SU-DHL-6 (cell line): Measurements from ENCODE around the gene SLAIN1.

Source experiments
- H2AFZ ChIP-seq: fragments of 200-600 bp; sonication (generic); 2 replicates; pipeline ENCODE4 v1.6.1; 2014; ENCODE audit warnings: low read depth, mild to moderate bottlenecking, moderate library complexity, mixed read lengths, antibody characterized with exemption, low read length; ENCODE audit not compliant: severe bottlenecking
- H3F3A ChIP-seq: fragments of 200-600 bp; shearing (Covaris generic); 2 replicates; pipeline ENCODE4 v1.6.0; 2016; ENCODE audit warnings: antibody characterized with exemption, mild to moderate bottlenecking; ENCODE audit not compliant: insufficient read depth
- H3K27ac ChIP-seq: fragments of 200-600 bp; sonication (generic); 2 replicates; pipeline ENCODE4 v1.5.1; 2016; ENCODE audit warnings: low read depth, mild to moderate bottlenecking, low read length, moderate library complexity, mixed read lengths
- H3K27me3 ChIP-seq: fragments of 200-600 bp; sonication (generic), shearing (Covaris generic); 2 replicates; pipeline ENCODE4 v1.6.0; 2014; ENCODE audit warnings: mild to moderate bottlenecking, low read length
- H3K36me3 ChIP-seq: fragments of 200-600 bp; sonication (generic); 2 replicates; pipeline ENCODE4 v1.6.1; 2014; ENCODE audit warnings: mild to moderate bottlenecking, low read length, mixed read lengths
- H3K4me2 ChIP-seq: fragments of 300-600, 200-600 bp; shearing (Covaris generic), sonication (generic); 2 replicates; pipeline ENCODE4 v1.6.0; 2014; ENCODE audit warnings: low read length, low read depth, mild to moderate bottlenecking; ENCODE audit not compliant: poor library complexity, severe bottlenecking
- H3K4me3 ChIP-seq: fragments of 200-600 bp; sonication (generic); 2 replicates; pipeline ENCODE4 v1.5.1; 2014; ENCODE audit warnings: antibody characterized with exemption, low read length, mild to moderate bottlenecking, mixed read lengths; ENCODE audit not compliant: insufficient read depth, poor library complexity, severe bottlenecking
- H3K79me2 ChIP-seq: fragments of 200-600 bp; sonication (generic); 2 replicates; pipeline ENCODE4 v1.6.1; 2014; ENCODE audit warnings: mild to moderate bottlenecking, low read length, moderate library complexity; ENCODE audit not compliant: insufficient read depth
- H3K9ac ChIP-seq: fragments of 200-600 bp; sonication (generic); 2 replicates; pipeline ENCODE4 v1.7.0; 2014; ENCODE audit warnings: mild to moderate bottlenecking, low read length
- H3K9me2 ChIP-seq: fragments of 200-600 bp; sonication (generic); replicated peaks from 2 replicates; pipeline ENCODE4 v1.6.1; 2014; ENCODE audit warnings: low read length; ENCODE audit not compliant: insufficient read depth
- H3K9me3 ChIP-seq: fragments of 200-600 bp; sonication (generic); 2 replicates; pipeline ENCODE4 v1.6.1; 2014; ENCODE audit warnings: low read length, mixed read lengths; ENCODE audit not compliant: insufficient read depth
- H4K20me1 ChIP-seq: fragments of 200-600 bp; sonication (generic); 2 replicates; pipeline ENCODE4 v1.6.1; 2014; ENCODE audit warnings: low read depth, mild to moderate bottlenecking, antibody characterized with exemption, low read length, moderate library complexity, mixed read lengths
- CTCF ChIP-seq: fragments of 200-600 bp; sonication (generic); IDR thresholded peaks from one replicate; pipeline ENCODE4 v1.5.1; 2017; ENCODE audit warnings: antibody characterized with exemption, mild to moderate bottlenecking, low read length, moderate library complexity; ENCODE audit not compliant: insufficient read depth, poor library complexity, severe bottlenecking
- EZH2phosphoT487 ChIP-seq: fragments of 200-600 bp; sonication (generic), shearing (Covaris generic); conservative IDR thresholded peaks from 2 replicates; pipeline ENCODE4 v1.6.1; 2018; ENCODE audit warnings: mild to moderate bottlenecking, antibody characterized with exemption, low read length, moderate library complexity, mixed read lengths

Gene SLAIN1

GRCh38 chr13:77730572-77730971 is 33.1 kb downstream of the SLAIN1 start:
- no peak overlapping the region for H3K4me3 ChIP-seq
- H3F3A ChIP-seq: no peaks in the 10 kb centered on the region
- H3K27me3 ChIP-seq: no peaks in the 10 kb centered on the region
- no peaks in the 10 kb centered on the region for H3K9me3 ChIP-seq
- H2AFZ ChIP-seq: no peak overlapping the region
- no peak overlapping the region for H3K4me2 ChIP-seq
- no peaks in the 10 kb centered on the region for H3K9me2 ChIP-seq
- no peak overlapping the region for H3K27ac ChIP-seq
- H3K79me2 ChIP-seq: no peaks in the 10 kb centered on the region
- TF ChIP-seq CTCF (no peak), EZH2phosphoT487 (no peak)
- H3K9ac ChIP-seq: no peak overlapping the region
- no peaks in the 10 kb centered on the region for H3K36me3 ChIP-seq
- no peaks in the 10 kb centered on the region for H4K20me1 ChIP-seq

- no peak for TF ChIP-seq EZH2phosphoT487
- no peak for TF ChIP-seq CTCF
- Histone ChIP-seq H3K4me2 (no peak overlapping the region), H3K9me2 (no peaks in the 10 kb centered on the region), H3F3A (no peaks in the 10 kb centered on the region), H3K4me3 (no peak overlapping the region), H3K27ac (no peak overlapping the region), H4K20me1 (no peaks in the 10 kb centered on the region), H3K9ac (no peak overlapping the region), H3K36me3 (no peaks in the 10 kb centered on the region), H3K79me2 (no peaks in the 10 kb centered on the region), H3K27me3 (no peaks in the 10 kb centered on the region), H3K9me3 (no peaks in the 10 kb centered on the region), H2AFZ (no peak overlapping the region)
Measured at GRCh38 chr13:77732287-77732686, 34.8 kb downstream of the SLAIN1 start.

- Histone ChIP-seq H4K20me1 (no peaks in the 10 kb centered on the region), H3K79me2 (no peaks in the 10 kb centered on the region), H3K27me3 (no peaks in the 10 kb centered on the region), H3K9me2 (no peaks in the 10 kb centered on the region), H2AFZ (no peak overlapping the region), H3F3A (no peaks in the 10 kb centered on the region), H3K9ac (no peak overlapping the region), H3K9me3 (no peaks in the 10 kb centered on the region), H3K27ac (no peak overlapping the region), H3K4me2 (no peak overlapping the region), H3K4me3 (no peak overlapping the region), H3K36me3 (no peaks in the 10 kb centered on the region)
- TF ChIP-seq CTCF (no peak), EZH2phosphoT487 (no peak)
Measured at GRCh38 chr13:77733674-77734073, 36.2 kb downstream of the SLAIN1 start.
